ENCODE results near the gene PIK3R1.

The PIK3R1 gene

GRCh38 chr5:68345582-68345981 lies 130.0 kb downstream of the PIK3R1 start:
- TF ChIP-seq CTCF (conservative IDR thresholded peaks at IDR 0.05): no peak
- no peak overlapping the region for H3K27ac ChIP-seq

GRCh38 chr5:68347536-68347935 lies 132.0 kb downstream of the PIK3R1 start:
- no peak overlapping the region for H3K27ac ChIP-seq
- TF ChIP-seq ZFX (IDR thresholded peaks at IDR 0.05): no peak

GRCh38 chr5:68348447-68349222 lies 133.1 kb downstream of the PIK3R1 start:
- TF ChIP-seq ZFX (IDR thresholded peaks at IDR 0.05): no peak
- TF ChIP-seq CTCF (conservative IDR thresholded peaks at IDR 0.05): no peak
- no peak overlapping the region for H3K27ac ChIP-seq

GRCh38 chr5:68350176-68350575 lies 134.6 kb downstream of the PIK3R1 start:
- TF ChIP-seq CTCF (conservative IDR thresholded peaks at IDR 0.05) (no peak), ZFX (IDR thresholded peaks at IDR 0.05) (no peak)
- no peak overlapping the region for H3K27ac ChIP-seq
